ENCODE measurements around the gene PCTP.

- TF ChIP-seq CTCF (IDR thresholded peaks at IDR 0.05 in 4 of 5, conservative IDR thresholded peaks at IDR 0.05 in 1 of 5) (no peak), POLR2A (IDR thresholded peaks at IDR 0.05) (no peak)
Measured at GRCh38 chr17:55710410-55710809, 40.4 kb upstream of the PCTP start.

All from gastrocnemius medialis (tissue), 4 donors.